GM12892 (cell line): ENCODE data around the gene C4B.
"Not testable (repeated sequence)": the region's sequence is repeated elsewhere in the genome, so short reads cannot be mapped to it uniquely, and the experiment has no call there.

Experiments used
- DNase-seq: peaks from one replicate; pipeline ENCODE4 v3.0.0; 2011; ENCODE audit not compliant: insufficient read length
- FAIRE-seq: peaks from 2 replicates; lab custom pipeline; 2011; peaks lifted over from hg19 to GRCh38; lab: Jason Lieb, UNC
- POLR2A ChIP-seq: IDR thresholded peaks from 2 replicates; pipeline ENCODE4 v1.6.1; 2011; ENCODE audit warnings: low read depth, low read length, control low read depth
- POLR2AphosphoS5 ChIP-seq: IDR thresholded peaks from 2 replicates; pipeline ENCODE4 v1.6.1; 2011; ENCODE audit warnings: low read depth, low read length, control low read depth
- TAF1 ChIP-seq: IDR thresholded peaks from 2 replicates; pipeline ENCODE4 v1.6.1; 2011; ENCODE audit warnings: low read depth, mild to moderate bottlenecking, control low read depth, low read length, borderline replicate concordance

C4B gene

GRCh38 chr6:32041385-32041784 is 26.8 kb downstream of the C4B start:
- not testable (repeated sequence) for DNase-seq, FAIRE-seq

DNA sequence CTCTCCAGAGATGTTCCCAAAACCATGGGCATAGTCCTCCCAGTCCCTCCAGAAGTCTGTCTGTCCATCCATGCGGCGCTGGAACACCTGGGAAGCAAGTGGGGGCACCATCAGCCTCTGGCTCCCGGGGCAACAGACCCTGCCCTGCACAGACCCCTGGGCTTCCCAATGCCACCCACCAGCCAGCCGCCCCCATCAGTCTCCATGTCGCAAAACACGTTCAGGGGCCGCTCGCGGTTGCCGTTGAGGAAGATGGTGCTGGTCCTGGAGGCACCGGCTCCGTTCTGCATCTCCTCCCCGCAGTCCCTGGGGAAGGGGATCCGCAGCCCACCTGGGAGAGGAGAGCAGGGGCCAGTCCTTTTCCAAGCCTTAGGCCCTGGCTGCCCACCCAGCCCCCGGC is 27.7 kb downstream of the C4B start:
- DNase-seq, FAIRE-seq: not testable (repeated sequence)

DNA sequence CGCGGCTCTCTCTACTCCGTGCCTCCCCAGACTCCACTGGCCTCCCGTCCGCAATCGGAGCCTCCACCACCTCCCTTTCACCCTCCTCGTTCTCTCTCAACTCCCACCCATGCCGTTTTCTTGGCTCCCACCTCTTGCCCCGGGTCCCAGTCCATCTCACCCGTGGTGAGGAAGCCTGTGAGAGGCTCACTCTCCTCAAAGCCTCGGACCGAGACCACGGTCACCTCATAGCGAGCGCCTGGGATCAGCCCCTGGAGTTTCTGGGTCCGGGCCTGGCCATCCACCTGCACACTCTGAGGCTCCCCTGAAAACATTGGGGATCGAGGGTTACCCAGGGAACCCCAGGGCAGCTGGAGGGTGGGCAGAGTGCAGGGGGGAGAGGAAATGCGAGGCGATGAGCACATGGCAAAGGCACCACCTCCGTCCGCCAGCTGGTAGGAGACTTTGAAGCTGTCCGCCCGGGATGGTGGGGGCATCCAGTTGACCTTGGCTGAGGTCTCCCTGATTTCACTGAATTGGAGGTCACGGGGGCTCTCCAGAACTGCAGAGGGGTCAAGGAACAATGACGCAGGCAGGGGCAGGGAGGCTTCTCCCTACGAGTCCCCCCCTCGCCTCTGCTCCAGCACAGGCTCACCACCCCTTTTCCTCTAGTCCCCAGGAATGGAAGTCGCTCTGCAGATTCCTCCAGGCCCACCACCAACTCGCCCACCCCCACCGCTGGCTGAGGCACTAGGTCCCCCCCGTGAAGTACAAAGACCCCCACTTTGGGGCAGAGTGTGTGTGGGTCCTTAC is 29.2 kb downstream of the C4B start:
- not testable (repeated sequence) for FAIRE-seq, DNase-seq

DNA sequence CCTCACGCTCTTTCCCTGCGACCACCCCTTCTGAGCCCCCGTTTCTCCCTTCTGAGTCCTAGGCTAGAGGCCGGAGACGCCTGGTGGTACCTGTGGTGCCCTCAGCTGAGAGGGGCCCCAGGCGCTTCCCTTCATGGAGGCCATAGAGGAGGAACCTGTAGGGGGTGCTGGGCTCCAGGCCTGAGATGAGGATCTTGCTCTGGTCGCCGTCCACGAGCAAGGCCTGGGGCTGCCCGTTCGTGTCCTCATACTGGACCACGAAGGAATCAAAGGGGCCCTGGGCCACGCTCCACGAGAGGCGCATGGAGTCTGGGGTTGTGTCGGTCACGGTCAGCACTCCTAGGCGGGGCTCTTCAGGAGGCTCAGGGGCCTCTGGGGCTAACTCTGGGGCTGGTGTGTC is 30.3 kb downstream of the C4B start:
- FAIRE-seq, DNase-seq: not testable (repeated sequence)

GRCh38 chr6:32045811-32046449 is 31.3 kb downstream of the C4B start:
- DNase-seq (no peak), FAIRE-seq (no peak)
- no peak for TF ChIP-seq TAF1
- no peak for TF ChIP-seq POLR2A
- TF ChIP-seq POLR2AphosphoS5: no peak

DNA sequence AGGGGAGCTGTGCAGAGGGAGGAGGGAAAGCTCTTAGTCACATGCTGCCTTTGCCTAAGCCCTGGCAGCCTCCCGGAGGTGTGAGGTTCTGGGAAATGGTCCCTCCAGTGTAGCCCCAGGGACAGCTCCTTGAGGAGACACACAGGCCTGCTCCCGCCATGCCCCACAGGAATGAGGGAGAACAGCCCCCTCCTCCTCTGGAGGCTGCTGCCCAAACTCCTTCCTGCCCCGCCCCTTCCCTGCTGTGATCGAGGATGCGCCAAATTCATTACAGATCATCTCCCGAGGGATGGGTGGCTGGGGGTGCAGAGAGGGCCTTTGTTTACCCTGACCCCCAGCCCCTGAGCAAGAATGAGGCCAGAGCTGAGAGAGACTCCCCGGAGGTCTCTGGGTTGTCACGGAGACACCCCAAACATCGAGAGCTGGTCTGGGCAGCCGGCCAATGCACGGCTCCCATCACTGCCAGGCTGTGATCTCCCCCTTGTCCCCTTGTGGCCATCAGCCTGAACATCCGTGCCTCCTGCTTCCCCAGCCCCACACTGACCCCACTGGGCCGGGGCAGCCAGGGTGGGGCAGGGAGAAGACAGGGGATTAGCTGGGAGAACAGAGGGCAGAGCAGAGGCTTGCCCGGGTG is 32.0 kb downstream of the C4B start:
- TF ChIP-seq TAF1 (no peak), POLR2AphosphoS5 (no peak), POLR2A (no peak)
- FAIRE-seq: no peak
- DNase-seq: no peak

- FAIRE-seq (no peak), DNase-seq (no peak)
- TF ChIP-seq TAF1: no peak
- no peak for TF ChIP-seq POLR2A
- TF ChIP-seq POLR2AphosphoS5: no peak
Measured at GRCh38 chr6:32047084-32047478, 32.5 kb downstream of the C4B start.

DNA sequence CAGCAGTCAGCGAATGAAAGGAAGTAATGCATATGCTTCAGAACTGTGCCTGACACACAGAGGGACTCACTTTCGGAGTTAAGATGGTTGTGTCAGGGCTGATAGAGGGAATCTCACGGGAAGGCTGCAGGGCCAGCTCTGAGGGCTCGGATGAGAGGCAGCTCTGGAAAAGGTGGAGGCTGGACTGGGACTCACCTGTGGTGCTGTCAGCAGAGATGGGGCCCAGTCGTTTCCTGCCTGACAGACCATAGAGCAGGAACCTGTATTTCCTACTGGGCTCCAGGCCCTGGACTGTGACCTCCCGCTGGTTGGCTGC is 32.9 kb downstream of the C4B start:
- no peak for FAIRE-seq
- DNase-seq: no peak
- TF ChIP-seq POLR2AphosphoS5: no peak
- no peak for TF ChIP-seq POLR2A
- TF ChIP-seq TAF1: no peak

GRCh38 chr6:32047855-32048766 is 33.5 kb downstream of the C4B start:
- peak; percentile 61 for DNase-seq
- peak; percentile 33 for FAIRE-seq
- TF ChIP-seq POLR2A (no peak), TAF1 (no peak), POLR2AphosphoS5 (no peak)

DNA sequence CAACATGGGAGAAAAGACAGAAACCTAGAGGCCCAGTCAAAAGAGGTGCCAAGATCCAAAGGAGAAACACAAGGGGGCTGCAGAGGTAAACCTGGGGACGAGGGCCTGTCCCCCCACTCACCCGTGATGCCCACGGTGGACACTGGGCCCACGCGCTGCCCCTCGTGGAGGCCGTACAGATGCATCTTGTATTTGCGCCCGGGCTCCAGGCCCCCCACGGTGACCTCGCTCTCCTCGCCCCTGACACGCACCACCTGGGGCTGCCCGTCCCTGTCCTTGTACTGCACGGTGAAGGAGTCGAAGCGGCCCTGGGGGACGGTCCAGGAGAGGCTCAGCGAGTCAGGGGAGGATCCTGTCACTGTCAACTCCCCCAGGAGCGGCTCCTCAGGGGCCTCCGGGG is 34.6 kb downstream of the C4B start:
- not testable (repeated sequence) for FAIRE-seq, DNase-seq

DNA sequence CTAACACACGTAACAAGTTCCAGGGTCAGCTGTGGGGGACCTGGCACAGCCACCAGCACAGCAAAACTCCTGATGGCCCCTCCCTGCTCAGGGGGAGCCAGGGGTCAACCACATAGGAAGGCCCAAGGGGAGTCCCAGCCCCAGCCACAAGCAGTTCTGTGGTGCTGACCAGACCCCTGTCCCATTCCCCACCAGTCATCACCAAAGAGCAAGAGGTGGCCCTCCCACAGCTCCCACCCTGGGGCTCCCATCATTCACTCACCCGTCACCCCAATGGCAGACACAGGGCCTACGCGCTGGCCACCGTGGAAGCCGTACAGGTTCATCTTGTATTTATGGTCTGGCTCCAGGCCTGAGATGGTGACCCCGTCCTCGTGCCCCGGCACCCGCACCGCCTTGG is 35.1 kb downstream of the C4B start:
- FAIRE-seq, DNase-seq: not testable (repeated sequence)

- FAIRE-seq: no peak
- DNase-seq: no peak
- TF ChIP-seq TAF1 (no peak), POLR2AphosphoS5 (no peak), POLR2A (no peak)
Measured at GRCh38 chr6:32050562-32050961, 36.0 kb downstream of the C4B start.

DNA sequence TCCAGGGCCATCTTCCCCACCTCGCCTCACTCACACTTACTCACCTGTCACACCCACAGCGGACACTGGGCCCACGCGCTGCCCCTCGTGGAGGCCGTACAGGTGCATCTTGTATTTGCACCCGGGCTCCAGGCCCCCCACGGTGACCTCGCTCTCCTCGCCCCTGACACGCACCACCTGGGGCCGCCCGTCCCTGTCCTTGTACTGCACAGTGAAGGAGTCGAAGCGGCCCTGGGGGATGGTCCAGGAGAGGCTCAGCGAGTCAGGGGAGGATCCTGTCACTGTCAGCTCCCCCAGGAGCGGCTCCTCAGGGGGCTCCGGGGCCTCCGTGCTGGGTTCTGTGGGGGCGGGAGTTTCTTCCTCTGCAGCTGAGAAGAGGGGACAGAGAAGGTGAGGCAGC is 38.0 kb downstream of the C4B start:
- not testable (repeated sequence) for FAIRE-seq, DNase-seq

GRCh38 chr6:32053314-32053713 is 38.7 kb downstream of the C4B start:
- FAIRE-seq, DNase-seq: not testable (repeated sequence)

DNA sequence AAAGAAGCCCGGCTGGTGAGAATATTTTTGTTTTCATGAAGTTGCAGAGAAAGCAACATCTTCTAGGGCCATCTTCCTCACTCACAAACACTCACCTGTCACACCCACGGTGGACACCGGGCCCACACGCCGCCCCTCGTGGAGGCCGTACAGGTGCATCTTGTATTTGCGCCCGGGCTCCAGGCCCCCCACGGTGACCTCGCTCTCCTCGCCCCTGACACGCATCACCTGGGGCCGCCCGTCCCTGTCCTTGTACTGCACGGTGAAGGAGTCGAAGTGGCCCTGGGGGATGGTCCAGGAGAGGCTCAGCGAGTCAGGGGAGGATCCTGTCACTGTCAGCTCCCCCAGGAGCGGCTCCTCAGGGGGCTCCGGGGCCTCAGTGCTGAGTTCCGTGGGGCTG is 41.2 kb downstream of the C4B start:
- not testable (repeated sequence) for DNase-seq, FAIRE-seq
